EL (cell line): ENCODE data around the gene TMEM54.

ENCODE experiments used
- DNase-seq: peaks from one replicate; pipeline ENCODE4 v3.0.0-alpha.2; 2016

Gene TMEM54

GRCh38 chr1:32877211-32878110 lies 23.7 kb downstream of the TMEM54 start:
- no peak for DNase-seq

- DNase-seq, result peak; percentile 54
Observed at GRCh38 chr1:32876341-32877210, 24.6 kb downstream of the TMEM54 start.

DNA sequence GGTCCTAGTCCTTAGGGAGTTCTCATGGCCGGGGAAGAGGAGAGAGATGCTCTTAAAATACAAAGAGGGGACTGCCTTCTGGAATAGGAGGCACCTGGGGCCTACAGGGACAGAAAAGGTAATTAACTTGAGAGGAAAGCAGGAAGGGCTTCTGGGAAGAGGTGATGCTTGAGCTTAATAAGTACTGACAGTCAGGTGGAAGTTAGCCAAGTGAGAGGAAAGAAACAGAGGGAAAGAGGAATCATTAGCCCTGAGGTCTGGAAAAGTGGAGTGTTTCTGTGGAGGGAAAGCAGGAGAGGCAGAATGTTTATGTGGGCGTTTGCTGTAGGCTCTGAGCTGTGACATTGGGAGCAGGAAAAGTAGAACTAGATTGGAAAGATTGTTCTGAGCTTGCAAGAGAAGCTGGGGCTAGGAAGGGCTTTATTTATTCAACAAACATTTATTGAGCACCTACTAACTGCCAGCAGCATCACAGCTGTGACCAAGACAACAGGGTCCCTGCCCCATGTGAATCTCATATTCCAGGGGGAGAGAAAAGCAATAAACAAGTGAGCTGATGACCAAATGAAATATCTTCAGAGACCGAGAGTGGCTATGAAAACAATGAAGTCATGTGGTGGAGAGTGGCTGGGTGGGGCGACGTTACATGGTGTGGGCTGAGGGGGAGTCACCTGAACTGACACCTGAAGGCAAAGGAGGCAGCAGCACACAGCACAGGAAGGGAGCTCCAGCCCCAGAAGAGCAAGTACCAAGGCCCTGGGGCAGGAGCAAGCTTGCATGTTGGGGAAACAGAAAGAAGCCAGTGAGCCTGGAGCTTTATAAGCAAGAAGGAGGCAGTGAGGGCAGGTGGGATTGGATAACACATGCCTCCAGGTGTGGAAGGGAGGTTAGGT lies 26.1 kb downstream of the TMEM54 start:
- DNase-seq, result no peak

DNA sequence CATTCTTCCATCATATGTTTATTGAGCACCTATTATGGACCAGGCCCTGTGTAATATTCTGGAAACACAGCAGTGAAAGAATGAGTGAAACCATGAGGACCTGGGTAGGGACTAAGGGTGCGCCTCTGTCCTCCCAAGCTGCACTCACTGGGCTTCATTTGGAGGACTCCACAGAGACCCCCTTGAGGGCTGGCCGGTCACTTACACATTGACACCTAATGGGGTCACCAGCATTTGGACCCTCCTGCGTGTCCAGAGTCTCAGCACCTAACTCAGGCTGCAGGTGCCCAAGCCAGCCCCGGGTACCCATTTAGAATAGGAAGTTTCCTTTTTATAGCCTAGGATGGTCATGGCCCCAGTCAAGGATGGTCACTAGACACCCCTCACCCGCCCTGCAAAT lies 27.7 kb downstream of the TMEM54 start:
- DNase-seq, result no peak

GRCh38 chr1:32872192-32872460 lies 29.1 kb downstream of the TMEM54 start:
- DNase-seq, result no peak

DNA sequence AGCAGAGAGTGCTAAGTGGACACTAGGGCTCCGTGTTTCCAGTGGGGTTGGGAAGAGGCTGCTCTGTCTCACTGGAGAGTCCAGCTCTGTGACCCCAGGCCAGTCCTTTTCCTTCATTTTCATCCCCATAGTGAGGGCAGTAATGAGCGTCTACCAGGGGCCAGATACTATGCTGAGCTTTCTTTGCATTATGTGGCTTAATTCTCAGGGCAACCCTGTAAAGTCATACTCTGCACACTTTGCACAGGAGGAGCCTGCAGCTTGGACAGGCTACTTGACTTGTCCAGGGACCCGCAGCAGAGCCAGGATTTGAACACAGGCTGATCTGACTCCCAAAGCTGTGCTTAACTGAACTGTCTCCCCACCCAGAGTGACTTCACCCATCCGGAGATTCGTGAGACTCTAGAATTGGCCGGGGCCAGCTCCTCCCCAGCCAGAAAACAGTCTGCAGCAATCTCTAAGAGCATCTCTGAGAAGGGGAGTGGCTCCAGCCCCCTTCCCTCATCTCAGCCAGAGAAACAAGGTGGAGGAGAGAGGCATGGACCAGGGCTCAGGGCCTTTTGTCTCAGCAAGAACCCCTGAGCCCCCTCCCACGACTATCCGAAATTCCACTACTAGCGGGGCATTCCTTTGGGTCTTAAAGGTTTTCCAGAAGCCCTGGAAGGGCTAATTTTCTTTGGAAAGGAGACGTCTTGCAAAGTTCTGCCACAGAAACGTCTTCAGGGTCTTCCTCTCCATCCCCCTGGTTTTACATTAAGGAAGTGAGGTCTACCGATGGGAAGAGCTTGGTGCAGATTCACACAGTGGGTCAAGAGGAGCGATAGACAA lies 29.6 kb downstream of the TMEM54 start:
- DNase-seq, result peak; percentile 23

- DNase-seq, result peak; percentile 23
Observed at GRCh38 chr1:32870615-32871363, 30.4 kb downstream of the TMEM54 start, which contains the start of gene FNDC5. Gene FNDC5 (minus strand): TSS chr1:32870912.

DNA sequence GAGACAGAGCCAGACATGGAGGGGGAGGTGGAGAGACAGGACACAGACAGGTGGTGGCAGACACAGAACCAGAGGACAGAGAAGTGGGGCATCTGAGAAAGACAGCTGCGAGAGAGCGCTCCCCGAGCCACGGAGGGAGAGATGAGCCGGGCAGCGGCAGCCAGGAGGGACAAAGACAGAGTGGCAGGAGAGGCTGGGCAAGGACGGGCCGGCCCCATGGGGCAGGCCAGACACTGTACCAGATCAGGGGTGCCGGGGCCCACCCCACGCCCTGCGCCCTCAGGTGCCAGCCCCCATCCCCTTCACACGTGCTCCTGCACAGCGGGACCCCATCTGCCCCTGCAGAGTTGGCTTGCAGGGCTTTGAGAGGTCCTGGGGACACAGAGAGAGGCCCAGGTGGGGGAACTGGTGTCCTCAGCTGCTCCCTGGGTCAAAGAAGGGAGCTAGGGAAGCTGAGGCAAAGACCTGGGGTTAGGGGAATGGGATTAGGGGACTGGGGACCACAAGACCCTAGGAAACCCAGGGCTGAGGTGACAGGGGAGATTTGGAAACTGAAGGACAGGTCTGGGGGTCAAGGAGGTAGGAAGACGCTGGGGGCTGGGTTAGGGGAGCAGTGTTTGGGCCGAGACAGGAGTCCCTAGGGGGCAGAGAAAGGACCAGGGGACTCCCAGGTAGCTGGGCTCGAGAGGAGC lies 31.1 kb downstream of the TMEM54 start:
- DNase-seq, result no peak

DNA sequence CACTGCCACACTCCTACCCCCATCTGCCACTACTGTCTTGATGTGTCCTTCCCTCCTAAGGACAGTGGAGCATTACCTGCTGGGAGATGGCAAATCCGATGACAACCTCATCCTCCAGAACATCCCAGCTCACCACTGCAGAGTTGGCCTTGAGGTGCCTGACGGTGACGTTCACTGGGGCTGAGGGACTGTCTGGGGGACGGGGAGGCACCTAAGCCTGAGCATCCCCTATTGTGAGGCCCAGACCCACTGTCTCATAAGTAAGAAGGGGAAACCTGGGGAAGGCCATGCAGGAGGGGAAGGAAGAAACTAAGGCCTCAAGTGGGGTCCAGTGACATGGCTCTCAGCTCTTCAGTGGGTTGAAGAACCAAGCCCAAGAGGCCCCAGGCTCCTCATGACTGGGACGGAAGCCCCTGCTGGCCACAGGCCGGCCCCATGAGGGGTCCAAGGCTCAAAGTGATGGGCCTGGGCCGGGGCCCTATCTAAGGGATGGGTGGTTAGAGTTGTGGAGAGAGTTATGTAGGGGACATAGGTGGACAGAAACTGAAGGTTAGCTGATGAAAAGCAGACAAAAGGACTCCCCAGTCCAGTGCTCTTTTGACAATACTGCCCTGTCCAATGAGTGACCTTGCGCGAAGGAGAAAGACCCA lies 32.3 kb downstream of the TMEM54 start:
- DNase-seq, result no peak

DNA sequence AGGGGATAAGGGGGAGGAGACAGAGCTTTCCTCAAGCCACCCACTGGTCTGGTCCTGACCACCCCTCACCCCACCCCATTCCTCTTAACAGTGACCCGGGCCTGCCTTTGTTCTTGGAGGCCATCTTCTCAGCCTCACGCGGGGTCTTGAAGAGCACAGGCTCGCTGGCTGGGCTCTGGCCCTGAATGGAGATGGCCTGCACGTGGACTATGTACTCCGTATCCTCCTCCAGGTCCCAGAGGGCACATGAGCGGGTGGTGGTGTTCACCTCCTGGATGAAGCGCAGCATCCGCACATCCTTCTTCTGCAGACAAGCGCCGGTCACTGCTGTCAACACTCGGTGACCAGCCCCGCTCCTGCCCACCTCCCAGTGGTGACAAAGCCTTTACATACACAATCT lies 33.1 kb downstream of the TMEM54 start:
- DNase-seq, result no peak

DNA sequence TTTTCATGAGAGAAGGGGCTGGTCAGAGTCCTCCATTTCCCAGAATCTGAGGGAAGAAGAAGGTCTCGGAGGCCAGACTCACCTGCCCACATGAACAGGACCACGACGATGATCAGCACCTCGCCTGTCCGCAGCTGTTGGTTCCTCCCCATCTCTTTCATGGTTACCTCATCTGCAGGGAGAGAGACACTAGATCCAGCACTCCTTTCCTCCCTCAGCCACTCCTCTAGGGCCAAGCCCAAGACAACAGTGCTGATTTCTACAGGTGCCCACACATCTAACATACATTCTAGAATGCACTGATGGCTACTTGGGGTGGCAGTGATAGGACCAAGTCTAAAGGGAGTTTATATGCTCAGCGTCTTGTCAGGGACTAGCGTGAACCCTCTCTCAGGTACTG lies 33.5 kb downstream of the TMEM54 start:
- DNase-seq, result no peak

DNA sequence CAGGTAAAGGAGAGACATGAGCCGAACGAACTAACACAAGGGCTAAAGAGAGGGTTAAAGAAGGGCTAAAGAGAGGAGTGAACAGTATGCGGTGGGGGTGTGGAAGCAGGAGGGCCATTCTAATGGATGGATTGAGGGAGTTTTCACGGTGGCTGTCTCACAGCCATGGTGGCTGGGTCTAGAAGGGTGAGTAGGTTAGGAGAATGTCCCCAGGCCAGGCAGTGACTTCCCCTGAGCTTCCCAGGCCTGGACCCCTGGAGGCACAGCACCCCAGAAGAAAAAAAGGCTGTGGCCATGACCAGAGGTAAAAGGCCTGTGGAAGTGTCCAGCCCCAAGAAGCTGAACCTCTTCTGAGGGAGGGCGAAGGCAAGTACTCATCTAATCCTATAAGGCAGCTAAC lies 34.0 kb downstream of the TMEM54 start:
- DNase-seq, result no peak

DNA sequence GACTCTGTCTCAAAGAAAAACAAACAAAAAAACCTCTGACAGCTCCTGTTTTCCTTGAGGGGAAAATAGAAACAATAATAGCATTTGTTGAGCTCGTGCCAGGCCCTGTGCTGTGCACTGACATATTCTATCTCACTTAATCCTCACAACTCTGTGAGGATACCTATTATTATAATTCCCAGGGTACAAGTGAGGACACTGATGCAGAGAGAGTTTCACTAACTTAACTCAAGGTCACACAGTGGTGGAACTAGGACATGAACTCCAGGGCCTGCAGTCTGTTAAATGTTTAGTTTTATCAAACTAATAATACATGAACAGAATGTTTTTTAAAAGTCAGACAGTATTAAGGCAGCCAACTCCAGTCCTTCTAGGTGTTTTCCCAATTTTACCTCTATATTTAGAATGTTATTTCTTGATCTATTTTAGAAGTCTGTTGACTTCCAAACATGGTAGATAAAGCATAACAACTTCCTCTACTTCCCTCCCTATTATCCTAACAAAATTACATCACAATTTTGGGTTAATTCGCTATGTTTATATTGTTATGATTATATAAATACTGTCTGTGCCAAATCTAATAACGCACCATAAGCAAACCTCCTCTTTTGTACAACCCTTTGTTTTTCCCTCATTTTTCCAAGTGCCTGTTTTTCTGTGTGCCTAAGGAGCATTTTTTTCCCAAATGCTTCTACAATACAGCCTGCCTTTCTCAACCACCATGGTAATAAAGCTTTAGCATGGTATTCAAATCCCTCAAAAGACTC lies 35.4 kb downstream of the TMEM54 start:
- no peak for DNase-seq

DNA sequence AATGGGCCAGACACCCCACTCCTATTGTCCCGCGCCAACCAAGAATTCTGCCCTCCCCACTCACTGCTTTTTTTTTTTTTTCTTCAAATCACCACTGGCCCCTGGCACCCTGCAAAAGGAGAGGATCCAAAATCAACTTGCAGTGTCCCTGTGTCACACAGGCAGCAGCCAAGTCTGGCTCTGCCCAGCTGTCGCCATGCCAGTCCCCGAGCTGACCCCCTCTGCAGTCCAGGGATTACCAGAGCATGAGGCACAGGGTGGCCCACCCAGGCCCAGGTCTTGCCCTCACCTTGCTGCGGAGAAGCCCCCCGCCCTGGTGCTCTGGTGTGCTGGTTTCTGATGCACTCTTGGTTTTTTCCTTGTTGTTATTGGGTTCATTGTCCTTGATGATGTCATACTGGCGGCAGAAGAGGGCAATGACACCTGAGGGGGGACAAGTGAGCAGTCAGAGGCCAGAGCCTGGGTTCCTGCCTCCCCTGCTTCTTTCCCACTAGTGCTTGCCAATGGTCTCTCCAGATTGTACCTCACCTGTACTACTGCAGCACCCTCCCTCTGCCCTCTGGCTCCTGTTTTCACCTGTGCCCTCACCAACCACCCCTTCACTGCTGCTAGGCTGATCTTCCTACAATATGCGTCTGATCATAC lies 36.7 kb downstream of the TMEM54 start:
- DNase-seq, result no peak

GRCh38 chr1:32863881-32864245 lies 37.3 kb downstream of the TMEM54 start:
- no peak for DNase-seq

DNA sequence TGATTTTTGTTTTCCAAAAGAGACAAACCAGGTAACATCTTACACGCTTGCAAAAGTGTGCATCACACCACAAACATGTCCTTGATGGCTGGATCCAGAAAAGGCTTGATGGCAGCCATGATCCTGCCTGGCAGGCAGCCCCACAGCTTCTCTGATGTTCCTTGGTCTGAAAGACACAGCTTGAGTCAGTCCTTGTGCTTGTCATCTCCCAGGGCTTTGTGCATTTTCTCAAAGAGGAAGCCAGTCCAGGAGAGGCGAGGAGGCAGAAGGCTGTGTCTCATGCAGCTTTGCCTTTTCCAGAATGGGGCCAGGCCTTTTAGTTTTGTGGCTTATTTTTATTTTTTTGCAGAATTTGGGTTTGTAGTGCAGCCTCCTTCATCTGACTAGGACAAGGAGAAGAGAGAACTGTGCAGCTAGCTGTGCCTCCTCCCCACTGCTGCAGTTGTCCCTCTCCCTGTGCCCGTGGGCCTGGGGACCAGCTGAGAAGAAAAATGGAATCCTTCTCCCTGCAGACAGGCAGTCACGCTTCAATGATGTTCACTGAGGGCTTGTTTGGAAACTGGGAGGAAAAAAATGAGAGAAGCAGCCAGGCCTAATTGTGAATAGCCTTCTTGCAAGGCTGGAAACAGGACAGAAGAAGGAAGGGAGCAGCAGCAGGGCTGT lies 37.8 kb downstream of the TMEM54 start:
- DNase-seq, result no peak

- peak; percentile 68 for DNase-seq
Observed at GRCh38 chr1:32861904-32862695, 39.1 kb downstream of the TMEM54 start.

GRCh38 chr1:32860566-32860965 lies 40.6 kb downstream of the TMEM54 start:
- DNase-seq, result no peak
